Liver (tissue), 9 donors: ENCODE data around the gene BTG2. TPM values are rescaled to one million over a fixed set of nuclear protein-coding genes. Genes with fewer than 3 reads are reported as not detected.

ENCODE experiments used
- DNase-seq: peaks from one replicate; pipeline ENCODE4 v3.0.0-alpha.2; 2017; ENCODE audit warnings: low spot score
- H3K27ac ChIP-seq, 2 donors: one replicate each; pipeline ENCODE4 v1.7.0; 2013; ENCODE audit warnings: inconsistent platforms in 2 of 2, low read length in 2 of 2, control low read depth in 1 of 2, low read depth in 1 of 2, mild to moderate bottlenecking in 1 of 2
- H3K27me3 ChIP-seq, 4 donors: one replicate each; pipeline versions ENCODE4 v1.6.1 to v1.7.0; 2013; ENCODE audit warnings: low read length in 3 of 4, inconsistent platforms in 1 of 4, mild to moderate bottlenecking in 1 of 4, moderate library complexity in 1 of 4; ENCODE audit not compliant: control insufficient read depth in 4 of 4, insufficient read depth in 4 of 4
- H3K36me3 ChIP-seq, 4 donors: one replicate each; pipeline versions ENCODE4 v1.6.1 to v1.7.0; 2013; ENCODE audit warnings: low read length in 3 of 4, mild to moderate bottlenecking in 3 of 4, low read depth in 1 of 4, moderate library complexity in 1 of 4; ENCODE audit not compliant: control insufficient read depth in 4 of 4, insufficient read depth in 3 of 4
- H3K4me1 ChIP-seq, 4 donors: one replicate each; pipeline versions ENCODE4 v1.6.1 to v1.7.0; 2013; ENCODE audit warnings: low read length in 3 of 4, mild to moderate bottlenecking in 3 of 4, moderate library complexity in 1 of 4; ENCODE audit not compliant: control insufficient read depth in 4 of 4, insufficient read depth in 4 of 4
- H3K4me3 ChIP-seq, 3 donors: one replicate each; pipeline versions ENCODE4 v1.6.1 to v1.7.0; 2013; ENCODE audit warnings: low read length in 3 of 3, control low read depth in 1 of 3, low read depth in 1 of 3, mild to moderate bottlenecking in 1 of 3
- H3K9ac ChIP-seq, 2 donors: one replicate each; pipeline ENCODE4 v1.7.0; 2013; ENCODE audit warnings: low read length in 2 of 2, mild to moderate bottlenecking in 2 of 2, moderate library complexity in 2 of 2, control low read depth in 1 of 2, low read depth in 1 of 2
- H3K9me3 ChIP-seq, 4 donors: one replicate each; pipeline versions ENCODE4 v1.6.1 to v1.7.0; 2013; ENCODE audit warnings: low read length in 3 of 4; ENCODE audit not compliant: control insufficient read depth in 4 of 4
- CTCF ChIP-seq: fragments of 150-350 bp; IDR thresholded peaks from 2 replicates; pipeline ENCODE4 v1.5.1; 2017; ENCODE audit warnings: improper control_type of control experiment, low read depth, low read length; ENCODE audit not compliant: missing input control
- EGR1 ChIP-seq, 2 donors: IDR thresholded peaks; 2 replicates each; pipeline ENCODE4 v1.6.1; 2016 to 2018; ENCODE audit warnings: antibody characterized with exemption in 2 of 2, low read depth in 2 of 2
- FOXA2 ChIP-seq: IDR thresholded peaks from 2 replicates; pipeline ENCODE4 v1.6.1; 2016; ENCODE audit warnings: antibody characterized with exemption
- HNF4A ChIP-seq, 2 donors: conservative IDR thresholded peaks; 2 replicates each; pipeline ENCODE4 v1.6.1; 2016; ENCODE audit warnings: antibody characterized with exemption in 2 of 2, mild to moderate bottlenecking in 2 of 2
- HNF4G ChIP-seq: IDR thresholded peaks from 2 replicates; pipeline ENCODE4 v1.6.1; 2016; ENCODE audit warnings: antibody characterized with exemption
- JUND ChIP-seq, 2 donors: IDR thresholded peaks; 2 replicates each; pipeline ENCODE4 v1.6.1; 2016; ENCODE audit warnings: antibody characterized with exemption in 2 of 2
- NR2F2 ChIP-seq: IDR thresholded peaks from 2 replicates; pipeline ENCODE4 v1.6.1; 2016; ENCODE audit warnings: antibody characterized with exemption
- RAD21 ChIP-seq, 2 donors: IDR thresholded peaks; 2 replicates each; pipeline ENCODE4 v1.6.1; 2016; ENCODE audit warnings: antibody characterized with exemption in 2 of 2, mild to moderate bottlenecking in 2 of 2
- REST ChIP-seq: IDR thresholded peaks from 2 replicates; pipeline ENCODE4 v1.6.1; 2016; ENCODE audit warnings: antibody characterized with exemption, mild to moderate bottlenecking
- RXRA ChIP-seq, 2 donors: IDR thresholded peaks; 2 replicates each; pipeline ENCODE4 v1.6.1; 2017 to 2018; ENCODE audit warnings: antibody characterized with exemption in 2 of 2, mild to moderate bottlenecking in 1 of 2
- SP1 ChIP-seq: IDR thresholded peaks from 2 replicates; pipeline ENCODE4 v1.6.1; 2018; ENCODE audit warnings: antibody characterized with exemption, mild to moderate bottlenecking
- YY1 ChIP-seq: IDR thresholded peaks from 2 replicates; pipeline ENCODE4 v1.6.1; 2016; ENCODE audit warnings: antibody characterized with exemption, mild to moderate bottlenecking
- WGBS: extraction: QIAGEN DNeasy Blood & Tissue Kit; methylation state at CpG from one replicate; pipeline ENCODE4 v1.1.7; 2013; 5-methylcytosine and 5-hydroxymethylcytosine counted together
- polyA plus RNA-seq, 2 donors: library from polyadenylated mRNA; stranded (reverse) in 1 of 2; unstranded in 1 of 2; fragments of 200-250 nt in 1 of 2; fragments of >200 nt in 1 of 2; fragmentation: Nextera tagmentation in 1 of 2; extraction: Ambion mirVana in 1 of 2; gene quantifications; one replicate each; pipeline versions ENCODE4 v1.2.1 to v1.2.3, GENCODE V29; 2013 to 2015
- total RNA-seq, 2 donors: library from RNA; depleted of rRNA; stranded (reverse); fragments of >200 nt; gene quantifications; one replicate each; pipeline ENCODE4 v1.2.3, GENCODE V29; 2014
- TF ChIP-seq, protein P1 (sequence below): IDR thresholded peaks from 2 replicates; pipeline ENCODE4 v1.6.1; 2016; ENCODE audit warnings: antibody characterized with exemption
- donor health status: healthy.
- donor health status: healthy.
- donor health status: healthy.
- donor health status: healthy.
- donor health status: healthy.

The BTG2 gene
- total and polyA plus RNA-seq, 4 donors: 3.8 to 52.5 (median 4.8) TPM

DNA sequence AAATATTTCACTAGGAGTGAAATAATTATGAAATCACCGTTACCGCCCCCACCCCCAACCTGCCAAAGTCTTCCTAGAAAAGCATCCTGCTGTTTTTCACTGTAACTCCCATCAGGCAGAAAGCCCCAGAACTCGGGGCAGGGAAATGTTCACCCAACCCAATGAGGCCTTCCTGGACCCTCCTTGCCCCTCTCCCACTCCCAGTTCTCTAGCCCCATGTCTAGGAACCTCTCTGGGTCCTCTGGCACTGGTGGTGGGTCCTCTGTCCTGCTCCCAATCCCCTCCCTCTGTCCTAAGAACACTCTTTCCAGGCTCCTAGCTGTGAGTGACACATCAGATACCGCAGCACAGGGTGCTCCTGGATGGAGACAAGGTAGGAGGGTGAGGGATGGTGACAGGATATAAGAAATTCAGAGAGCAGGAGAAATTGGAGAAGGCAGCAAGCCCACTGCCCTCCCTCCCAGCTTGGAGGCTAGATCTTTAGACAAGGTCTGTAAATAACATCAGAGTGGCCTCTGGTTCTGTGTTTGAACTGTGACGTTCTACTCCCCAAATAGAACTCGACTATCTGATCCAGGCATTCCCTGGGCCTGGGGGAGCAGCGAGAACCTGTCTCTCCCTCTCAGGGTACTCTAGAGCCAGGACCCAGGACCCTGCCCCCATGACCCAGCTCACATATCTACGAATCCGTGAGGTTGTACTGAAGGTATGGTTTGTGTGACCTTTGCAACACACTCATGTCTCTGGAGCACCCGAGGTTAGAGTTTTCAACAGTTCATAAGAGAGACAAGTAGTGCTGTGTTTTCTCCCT is 23.3 kb upstream of the BTG2 start:
- H3K4me3 ChIP-seq: no peak overlapping the region
- no peak for TF ChIP-seq YY1
- no peaks in the 10 kb centered on the region for H3K27me3 ChIP-seq
- no peaks in the 10 kb centered on the region for H3K9me3 ChIP-seq
- peaks cover 0 to 5% (median 1%) of the 10 kb centered on the region in 4 donors for H3K4me1 ChIP-seq
- no peaks in the 10 kb centered on the region for H3K36me3 ChIP-seq
- no peak for DNase-seq
- no peak overlapping the region for H3K27ac ChIP-seq
- 64% methylated on average over 10 of the region's 10 CpGs for WGBS
- H3K9ac ChIP-seq: no peak overlapping the region

- DNase-seq: no peak
These were observed 22.4 kb upstream of the BTG2 start for GRCh38 chr1:203282720-203283542.

DNA sequence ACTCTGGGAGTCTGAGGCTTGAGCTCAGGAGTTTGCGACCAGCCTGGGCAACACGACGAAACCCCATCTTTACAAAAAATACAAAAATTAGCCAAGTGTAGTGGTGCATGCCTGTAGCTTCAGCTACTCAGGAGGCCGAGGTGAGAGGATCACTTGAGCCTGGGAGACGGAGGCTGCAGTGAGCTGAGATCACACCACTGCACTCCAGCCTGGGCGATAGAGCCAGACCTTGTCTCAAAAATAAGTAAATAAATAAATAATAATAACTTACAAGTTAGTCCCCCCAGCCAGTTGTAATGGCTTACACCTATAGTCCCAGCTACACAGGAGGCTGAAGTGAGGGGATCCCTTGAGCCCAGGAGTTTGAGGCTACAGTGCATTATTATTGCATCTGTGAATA is 21.7 kb upstream of the BTG2 start:
- Histone ChIP-seq H3K36me3 (no peaks in the 10 kb centered on the region), H3K4me3 (no peak overlapping the region), H3K4me1 (peaks cover 0 to 3% (median 0%) of the 10 kb centered on the region in 4 donors), H3K27ac (no peak overlapping the region), H3K27me3 (no peaks in the 10 kb centered on the region), H3K9me3 (no peaks in the 10 kb centered on the region), H3K9ac (no peak overlapping the region)
- no peak for DNase-seq
- 93% methylated on average over 6 of the region's 6 CpGs for WGBS
- TF ChIP-seq JUND (IDR thresholded peaks at IDR 0.05): no peak
- no peak for TF ChIP-seq EGR1 (IDR thresholded peaks at IDR 0.05; ENCODE audit: low read depth in 2 of 2)
- no peak for TF ChIP-seq RAD21 (IDR thresholded peaks at IDR 0.05)
- TF ChIP-seq YY1: no peak
- no peak for TF ChIP-seq CTCF
- TF ChIP-seq HNF4G: no peak
- no peak for TF ChIP-seq NR2F2
- TF ChIP-seq, protein P1, sequence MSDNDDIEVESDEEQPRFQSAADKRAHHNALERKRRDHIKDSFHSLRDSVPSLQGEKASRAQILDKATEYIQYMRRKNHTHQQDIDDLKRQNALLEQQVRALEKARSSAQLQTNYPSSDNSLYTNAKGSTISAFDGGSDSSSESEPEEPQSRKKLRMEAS: no peak
- no peak for TF ChIP-seq HNF4A (conservative IDR thresholded peaks at IDR 0.05)
- no peak for TF ChIP-seq REST
- TF ChIP-seq SP1: no peak

More at GRCh38 chr1:203282720-203283542, 22.4 kb upstream of the BTG2 start:
- H3K4me1 ChIP-seq: peaks cover 0 to 4% (median 1%) of the 10 kb centered on the region in 4 donors
- H3K9me3 ChIP-seq: no peaks in the 10 kb centered on the region
- H3K27ac ChIP-seq: no peak overlapping the region
- H3K4me3 ChIP-seq: no peak overlapping the region
- no peaks in the 10 kb centered on the region for H3K27me3 ChIP-seq
- no peaks in the 10 kb centered on the region for H3K36me3 ChIP-seq
- WGBS: 85% methylated on average over 11 of the region's 11 CpGs
- no peak overlapping the region for H3K9ac ChIP-seq
- TF ChIP-seq RXRA (IDR thresholded peaks at IDR 0.05) (no peak), NR2F2 (no peak), FOXA2 (no peak), HNF4A (conservative IDR thresholded peaks at IDR 0.05) (no peak), CTCF (no peak), JUND (IDR thresholded peaks at IDR 0.05) (no peak)
